Activated CD4-positive, alpha-beta memory T cell treated with anti-CD3 and anti-CD28 coated beads for 36 hours (primary cell): Measurements from ENCODE around the gene ZNF619. TPM values are rescaled to one million over a fixed set of nuclear protein-coding genes. Genes with fewer than 3 reads are reported as not detected.

Source experiments
- CTCF ChIA-PET: fragments of 350-600 bp; sonication (Branson Sonifier 250); formaldehyde crosslinking; loops from one replicate; lab custom pipeline; 2021; ENCODE audit warnings: antibody characterized with exemption, inconsistent platforms; lab: Charles Lee
- POLR2A ChIA-PET: fragments of 350-600 bp; sonication (Branson Sonifier 250); formaldehyde crosslinking; loops from one replicate; lab custom pipeline; 2021; ENCODE audit warnings: antibody characterized with exemption; lab: Charles Lee
- DNase-seq: peaks from one replicate; pipeline ENCODE4 v3.0.0-alpha.2; 2020
- H3K27ac Mint-ChIP-seq: one replicate; pipeline ENCODE4 v1.8.0; 2021; ENCODE audit warnings: mixed read lengths
- H3K27me3 Mint-ChIP-seq: one replicate; pipeline ENCODE4 v1.8.0; 2021; ENCODE audit warnings: mixed read lengths
- H3K36me3 Mint-ChIP-seq: one replicate; pipeline ENCODE4 v1.8.0; 2021; ENCODE audit warnings: mixed read lengths
- H3K4me1 Mint-ChIP-seq: one replicate; pipeline ENCODE4 v1.8.0; 2021; ENCODE audit warnings: low read depth, mixed read lengths
- H3K4me3 Mint-ChIP-seq: one replicate; pipeline ENCODE4 v1.8.0; 2021; ENCODE audit warnings: mild to moderate bottlenecking, mixed read lengths
- H3K9me3 Mint-ChIP-seq: one replicate; pipeline ENCODE4 v1.8.0; 2021; ENCODE audit warnings: mixed read lengths
- intact Hi-C: fragments of 100-400 bp; cut with micrococcal nuclease; formaldehyde crosslinking; loops from one replicate; pipeline ENCODE4 v1.15.1; 2023
- total RNA-seq, 2 experiments: library from RNA; stranded (reverse); gene quantifications; one replicate each; pipeline ENCODE4 v1.2.3, GENCODE V29; 2021

The ZNF619 gene
- total RNA-seq: 1 to 10 TPM; 7.4 to 8.3 TPM

- intact Hi-C loops: loop anchor here (1.0 to 2.0 kb wide), 2 partner anchors 19 to 48 kb away; partner anchors contain the start of genes RPL14 and ZNF621
- ChIA-PET POLR2A (interaction anchor here (0.6 to 1.4 kb wide), 6 partner anchors 9 to 47 kb away, joined by 3 to 4 read pairs (median 3); partner anchors contain the start of genes ZNF620 and ZNF621), CTCF (interaction anchor here (1.4 to 1.6 kb wide), 2 partner anchors 19 to 29 kb away, joined by 4 to 5 read pairs; partner anchors contain the start of genes RPL14 and ZNF620)
- Mint-ChIP-seq H3K4me1 (peaks cover 12% of the 10 kb centered on the region), H3K9me3 (no peaks in the 10 kb centered on the region), H3K27me3 (no peaks in the 10 kb centered on the region), H3K27ac (peak within 1 kb of the TSS; percentile 67), H3K36me3 (peaks cover 8% of the 10 kb centered on the region), H3K4me3 (peak within 1 kb of the TSS; percentile 84)
- peak; percentile 66 for DNase-seq
Observed at GRCh38 chr3:40476478-40477470, at the start of gene ZNF619. TSS of gene ZNF619 (plus strand) at chr3:40477122. CDS start at chr3:40477980, 858 bp downstream.

- H3K27me3 Mint-ChIP-seq: no peaks in the 10 kb centered on the region
- no peak overlapping the region for H3K27ac Mint-ChIP-seq
- ChIA-PET POLR2A (no interaction called here), CTCF (interaction anchor here (0.6 kb wide), 1 partner anchor 110 kb away, joined by 4 read pairs; no protein-coding TSS in a partner anchor)
- DNase-seq: no peak
- H3K4me3 Mint-ChIP-seq: no peak overlapping the region
- intact Hi-C loops: loop anchor here (1.0 kb wide), 1 partner anchor 105 kb away; no protein-coding TSS in a partner anchor
- H3K9me3 Mint-ChIP-seq: no peaks in the 10 kb centered on the region
- peaks cover 2% of the 10 kb centered on the region for H3K36me3 Mint-ChIP-seq
- H3K4me1 Mint-ChIP-seq: no peaks in the 10 kb centered on the region
Observed at GRCh38 chr3:40432793-40433192, 44.1 kb upstream of the ZNF619 start.

DNA sequence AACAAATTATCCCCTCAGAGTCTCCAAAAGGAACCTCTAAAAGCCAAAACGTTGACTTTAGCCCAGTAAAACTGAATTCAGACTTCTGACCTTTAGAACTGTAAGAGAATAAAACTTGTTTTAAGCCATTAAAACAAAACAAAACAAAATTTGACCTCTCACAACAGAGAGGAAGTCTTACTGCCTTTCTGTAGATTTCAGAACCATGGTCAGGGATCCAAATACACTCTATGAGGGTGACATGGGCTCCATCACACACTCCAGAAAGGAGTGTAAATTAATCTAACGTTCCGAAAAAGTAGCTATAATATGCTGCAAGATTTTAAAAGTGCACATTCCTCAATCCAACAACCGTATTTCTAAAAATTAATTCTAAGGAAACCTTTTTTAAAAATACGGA is 39.0 kb upstream of the ZNF619 start:
- H3K9me3 Mint-ChIP-seq: no peaks in the 10 kb centered on the region
- H3K27me3 Mint-ChIP-seq: no peaks in the 10 kb centered on the region
- no peak overlapping the region for H3K27ac Mint-ChIP-seq
- DNase-seq: no peak
- CTCF ChIA-PET: no interaction called here
- intact Hi-C loops: no loop called here
- H3K36me3 Mint-ChIP-seq: peaks cover 4% of the 10 kb centered on the region
- H3K4me1 Mint-ChIP-seq: no peaks in the 10 kb centered on the region
- H3K4me3 Mint-ChIP-seq: no peak overlapping the region
- POLR2A ChIA-PET: no interaction called here

- H3K27me3 Mint-ChIP-seq: no peaks in the 10 kb centered on the region
- no peak overlapping the region for H3K27ac Mint-ChIP-seq
- peaks cover 7% of the 10 kb centered on the region for H3K36me3 Mint-ChIP-seq
- no peak for DNase-seq
- H3K4me3 Mint-ChIP-seq: no peak overlapping the region
- intact Hi-C loops: no loop called here
- no peaks in the 10 kb centered on the region for H3K9me3 Mint-ChIP-seq
- CTCF ChIA-PET: no interaction called here
- no peaks in the 10 kb centered on the region for H3K4me1 Mint-ChIP-seq
- POLR2A ChIA-PET: no interaction called here
Observed at GRCh38 chr3:40445062-40445461, 31.9 kb upstream of the ZNF619 start.

GRCh38 chr3:40445880-40446279 is 31.0 kb upstream of the ZNF619 start:
- intact Hi-C loops: no loop called here
- DNase-seq: no peak
- Mint-ChIP-seq H3K4me1 (no peaks in the 10 kb centered on the region), H3K9me3 (no peaks in the 10 kb centered on the region), H3K36me3 (peaks cover 4% of the 10 kb centered on the region), H3K27me3 (no peaks in the 10 kb centered on the region), H3K4me3 (no peak overlapping the region), H3K27ac (no peak overlapping the region)
- ChIA-PET CTCF (no interaction called here), POLR2A (no interaction called here)

DNA sequence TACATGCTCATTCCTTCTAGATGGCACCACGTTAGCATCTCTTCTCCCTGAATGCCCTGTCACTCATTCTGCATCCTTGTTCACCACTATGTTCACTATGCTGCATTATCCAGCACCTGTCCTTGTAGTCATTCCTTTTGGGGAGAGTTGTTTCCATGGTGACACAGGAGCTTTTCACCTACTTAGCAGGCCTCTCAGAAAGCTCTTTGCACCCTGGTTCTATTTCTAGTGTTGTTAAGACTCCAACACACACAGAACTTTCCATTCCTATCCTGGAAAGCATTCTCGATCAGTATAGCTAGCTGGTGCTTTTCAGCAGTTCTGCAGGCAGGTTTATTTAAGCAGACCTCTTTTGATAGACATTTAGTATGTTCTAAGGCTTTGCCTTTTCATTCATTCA is 26.5 kb upstream of the ZNF619 start:
- Mint-ChIP-seq H3K9me3 (no peaks in the 10 kb centered on the region), H3K27me3 (no peaks in the 10 kb centered on the region), H3K27ac (no peak overlapping the region), H3K4me1 (peaks cover 22% of the 10 kb centered on the region), H3K4me3 (no peak overlapping the region), H3K36me3 (peaks cover 4% of the 10 kb centered on the region)
- intact Hi-C loops: loop anchor here (10.0 kb wide), 2 partner anchors 754 to 1564 kb away; no protein-coding TSS in a partner anchor
- CTCF ChIA-PET: no interaction called here
- DNase-seq: no peak
- POLR2A ChIA-PET: no interaction called here

- CTCF ChIA-PET: interaction anchor here (0.7 to 1.8 kb wide), 3 partner anchors 21 to 125 kb away, joined by 3 to 6 read pairs (median 3); no protein-coding TSS in a partner anchor
- no peak for DNase-seq
- Mint-ChIP-seq H3K4me3 (no peak overlapping the region), H3K4me1 (peaks cover 26% of the 10 kb centered on the region), H3K27ac (no peak overlapping the region), H3K9me3 (no peaks in the 10 kb centered on the region), H3K27me3 (no peaks in the 10 kb centered on the region), H3K36me3 (no peaks in the 10 kb centered on the region)
- POLR2A ChIA-PET: interaction anchor here (1.0 to 1.4 kb wide), 2 partner anchors 10 to 12 kb away, joined by 4 to 5 read pairs; no protein-coding TSS in a partner anchor
- intact Hi-C loops: loop anchor here (10.0 kb wide), 2 partner anchors 753 to 1563 kb away; no protein-coding TSS in a partner anchor
Observed at GRCh38 chr3:40451551-40451950, 25.4 kb upstream of the ZNF619 start.

- CTCF ChIA-PET: interaction anchor here (0.7 to 1.8 kb wide), 3 partner anchors 22 to 126 kb away, joined by 3 to 6 read pairs (median 3); no protein-coding TSS in a partner anchor
- DNase-seq: no peak
- POLR2A ChIA-PET: interaction anchor here (0.7 to 1.4 kb wide), 3 partner anchors 10 to 25 kb away, joined by 3 to 5 read pairs (median 4); partner anchors contain the start of gene ZNF619
- Mint-ChIP-seq H3K27me3 (peaks cover under 1% of the 10 kb centered on the region), H3K36me3 (peaks cover under 1% of the 10 kb centered on the region), H3K4me3 (peak overlapping the region; percentile 93), H3K4me1 (peaks cover 28% of the 10 kb centered on the region), H3K9me3 (no peaks in the 10 kb centered on the region), H3K27ac (peak overlapping the region; percentile 96)
- intact Hi-C loops: loop anchor here (2.0 to 10.0 kb wide), 3 partner anchors 753 to 1563 kb away; partner anchors contain the start of gene RPSA
Observed at GRCh38 chr3:40452057-40452456, 24.9 kb upstream of the ZNF619 start.

GRCh38 chr3:40452562-40452875 is 24.4 kb upstream of the ZNF619 start:
- H3K4me3 Mint-ChIP-seq: peak overlapping the region; percentile 93
- intact Hi-C loops: loop anchor here (2.0 to 10.0 kb wide), 3 partner anchors 752 to 1562 kb away; partner anchors contain the start of gene RPSA
- ChIA-PET POLR2A (interaction anchor here (0.7 to 2.1 kb wide), 5 partner anchors 9 to 1044 kb away, joined by 3 to 5 read pairs (median 4); partner anchors contain the start of gene ZNF619), CTCF (interaction anchor here (1.8 kb wide), 1 partner anchor 126 kb away, joined by 6 read pairs; no protein-coding TSS in a partner anchor)
- H3K36me3 Mint-ChIP-seq: peaks cover 3% of the 10 kb centered on the region
- peaks cover 1% of the 10 kb centered on the region for H3K27me3 Mint-ChIP-seq
- no peaks in the 10 kb centered on the region for H3K9me3 Mint-ChIP-seq
- peaks cover 29% of the 10 kb centered on the region for H3K4me1 Mint-ChIP-seq
- peak overlapping the region; percentile 96 for H3K27ac Mint-ChIP-seq
- DNase-seq: no peak

GRCh38 chr3:40452876-40453730 is 23.8 kb upstream of the ZNF619 start:
- peaks cover 1% of the 10 kb centered on the region for H3K27me3 Mint-ChIP-seq
- peaks cover 9% of the 10 kb centered on the region for H3K36me3 Mint-ChIP-seq
- peaks cover 32% of the 10 kb centered on the region for H3K4me1 Mint-ChIP-seq
- intact Hi-C loops: loop anchor here (1.0 to 10.0 kb wide), 8 partner anchors 71 to 1562 kb away; partner anchors contain the start of genes EIF1B, RPSA, ULK4 and ZNF621
- ChIA-PET POLR2A (interaction anchor here (0.9 to 2.1 kb wide), 4 partner anchors 9 to 1044 kb away, joined by 3 to 5 read pairs (median 4); no protein-coding TSS in a partner anchor), CTCF (interaction anchor here (1.8 kb wide), 1 partner anchor 127 kb away, joined by 6 read pairs; no protein-coding TSS in a partner anchor)
- peak overlapping the region; percentile 96 for H3K27ac Mint-ChIP-seq
- DNase-seq: peak; percentile 98
- H3K9me3 Mint-ChIP-seq: no peaks in the 10 kb centered on the region
- peak overlapping the region; percentile 93 for H3K4me3 Mint-ChIP-seq

GRCh38 chr3:40453933-40454332 is 23.0 kb upstream of the ZNF619 start:
- intact Hi-C loops: loop anchor here (1.0 to 10.0 kb wide), 8 partner anchors 70 to 1561 kb away; partner anchors contain the start of genes EIF1B, RPSA, ULK4 and ZNF621
- ChIA-PET CTCF (no interaction called here), POLR2A (interaction anchor here (2.1 kb wide), 1 partner anchor 1045 kb away, joined by 4 read pairs; no protein-coding TSS in a partner anchor)
- Mint-ChIP-seq H3K27me3 (peaks cover 1% of the 10 kb centered on the region), H3K27ac (no peak overlapping the region), H3K4me1 (peaks cover 41% of the 10 kb centered on the region), H3K4me3 (peak overlapping the region; percentile 93), H3K9me3 (no peaks in the 10 kb centered on the region), H3K36me3 (peaks cover 17% of the 10 kb centered on the region)
- no peak for DNase-seq
